ENCODE measurements around the gene SH3BGRL3.

- TF ChIP-seq, protein P1, sequence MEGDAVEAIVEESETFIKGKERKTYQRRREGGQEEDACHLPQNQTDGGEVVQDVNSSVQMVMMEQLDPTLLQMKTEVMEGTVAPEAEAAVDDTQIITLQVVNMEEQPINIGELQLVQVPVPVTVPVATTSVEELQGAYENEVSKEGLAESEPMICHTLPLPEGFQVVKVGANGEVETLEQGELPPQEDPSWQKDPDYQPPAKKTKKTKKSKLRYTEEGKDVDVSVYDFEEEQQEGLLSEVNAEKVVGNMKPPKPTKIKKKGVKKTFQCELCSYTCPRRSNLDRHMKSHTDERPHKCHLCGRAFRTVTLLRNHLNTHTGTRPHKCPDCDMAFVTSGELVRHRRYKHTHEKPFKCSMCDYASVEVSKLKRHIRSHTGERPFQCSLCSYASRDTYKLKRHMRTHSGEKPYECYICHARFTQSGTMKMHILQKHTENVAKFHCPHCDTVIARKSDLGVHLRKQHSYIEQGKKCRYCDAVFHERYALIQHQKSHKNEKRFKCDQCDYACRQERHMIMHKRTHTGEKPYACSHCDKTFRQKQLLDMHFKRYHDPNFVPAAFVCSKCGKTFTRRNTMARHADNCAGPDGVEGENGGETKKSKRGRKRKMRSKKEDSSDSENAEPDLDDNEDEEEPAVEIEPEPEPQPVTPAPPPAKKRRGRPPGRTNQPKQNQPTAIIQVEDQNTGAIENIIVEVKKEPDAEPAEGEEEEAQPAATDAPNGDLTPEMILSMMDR (IDR thresholded peaks at IDR 0.05), result no peak
- TF ChIP-seq POLR2AphosphoS5 (IDR thresholded peaks at IDR 0.05) (no peak), EP300 (IDR thresholded peaks at IDR 0.05) (no peak), POLR2A (IDR thresholded peaks at IDR 0.05) (no peak)
Observed at GRCh38 chr1:26265405-26265804, 14.5 kb upstream of the SH3BGRL3 start.
